ENCODE data around the gene ARSB.

DNA sequence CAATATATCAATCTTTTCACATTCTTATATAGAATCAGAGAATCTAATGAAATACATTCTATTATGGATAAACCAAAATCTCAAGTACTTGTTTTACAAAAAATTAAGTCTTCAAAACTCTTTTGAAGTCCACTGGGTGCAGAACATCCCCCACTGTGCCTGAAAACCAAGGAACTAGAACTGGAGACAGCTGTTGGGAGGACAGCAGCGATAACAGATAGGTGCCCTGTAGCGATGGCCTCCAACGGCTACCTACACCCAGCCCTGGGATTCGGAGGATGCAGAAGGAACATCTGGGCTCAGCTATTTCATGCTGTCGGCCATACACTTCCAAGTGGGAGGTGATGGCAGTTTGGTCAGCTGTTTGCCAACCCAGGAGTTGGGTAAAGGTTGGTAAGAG lies 207.2 kb downstream of the ARSB start:
- TF ChIP-seq CTCF (IDR thresholded peaks at IDR 0.05) = no peak
- no peak for TF ChIP-seq POLR2A (IDR thresholded peaks at IDR 0.05)
